Measurements from ENCODE around the gene HLA-DRB5. TPM values are rescaled to one million over a fixed set of nuclear protein-coding genes. Genes with fewer than 3 reads are reported as not detected.

HLA-DRB5 gene
- not detected in 5 replicates for total RNA-seq (2022; extraction: Qiagen RNA extraction)

GRCh38 chr6:32529697-32530430 lies at the start of gene HLA-DRB5:
Gene HLA-DRB5 (minus strand): TSS chr6:32530287. CDS start chr6:32530224, 63 bp downstream.

Other genes starting within 250 kb of the HLA-DRB5 start
- not detected in 5 replicates for gene TSBP1, start 158.4 kb downstream of the HLA-DRB5 start, total RNA-seq (2022; extraction: Qiagen RNA extraction)
- not detected in 5 replicates for gene BTNL2, start 123.1 kb downstream of the HLA-DRB5 start, total RNA-seq (2022; extraction: Qiagen RNA extraction)
- gene HLA-DRA, start 90.4 kb downstream of the HLA-DRB5 start, total RNA-seq (2022; extraction: Qiagen RNA extraction), result not detected in 5 replicates
- gene HLA-DRB1, start 59.6 kb upstream of the HLA-DRB5 start, total RNA-seq (2022; extraction: Qiagen RNA extraction), result 0.09 TPM in 1 of 5 replicates, not detected in the others
- gene HLA-DQA1, start 107.1 kb upstream of the HLA-DRB5 start, total RNA-seq (2022; extraction: Qiagen RNA extraction), result not detected in 5 replicates
- not detected in 5 replicates for gene HLA-DQB1, start 136.4 kb upstream of the HLA-DRB5 start, total RNA-seq (2022; extraction: Qiagen RNA extraction)
- gene HLA-DQA2, start 211.1 kb upstream of the HLA-DRB5 start, total RNA-seq (2022; extraction: Qiagen RNA extraction), result not detected in 5 replicates
- gene HLA-DQB2, start 233.2 kb upstream of the HLA-DRB5 start, total RNA-seq (2022; extraction: Qiagen RNA extraction), result not detected in 5 replicates

Measured in A549 treated with dexamethasone at 1 μM for 4 hours (cell line).